ENCODE results near the gene CCDC149.

DNA sequence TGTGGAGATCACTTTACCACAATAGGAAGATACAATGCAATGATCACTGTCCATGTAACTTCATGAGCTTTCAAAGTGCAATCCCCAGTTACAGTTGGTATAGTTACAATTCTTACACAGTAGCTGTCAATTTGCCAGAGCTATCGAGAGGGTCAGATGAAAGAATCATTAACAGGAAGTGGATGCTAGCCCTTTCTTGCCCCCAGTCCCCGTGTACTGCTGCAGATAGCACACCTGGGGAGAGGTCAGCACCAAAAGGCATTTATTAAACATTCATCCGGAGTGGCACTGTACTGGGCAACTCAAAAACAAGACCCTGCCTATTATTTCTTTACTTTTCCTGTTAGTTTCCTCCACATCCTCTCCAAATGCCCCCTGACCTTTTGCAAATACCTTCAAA, 69.7 kb downstream of the CCDC149 start:
- TF ChIP-seq EZH2 (IDR thresholded peaks at IDR 0.05; ENCODE audit: borderline replicate concordance) (no peak), EZH2phosphoT487 (IDR thresholded peaks at IDR 0.05; ENCODE audit: low read depth, severe bottlenecking, unreplicated experiment) (no peak)
- TF ChIP-seq, protein P1, sequence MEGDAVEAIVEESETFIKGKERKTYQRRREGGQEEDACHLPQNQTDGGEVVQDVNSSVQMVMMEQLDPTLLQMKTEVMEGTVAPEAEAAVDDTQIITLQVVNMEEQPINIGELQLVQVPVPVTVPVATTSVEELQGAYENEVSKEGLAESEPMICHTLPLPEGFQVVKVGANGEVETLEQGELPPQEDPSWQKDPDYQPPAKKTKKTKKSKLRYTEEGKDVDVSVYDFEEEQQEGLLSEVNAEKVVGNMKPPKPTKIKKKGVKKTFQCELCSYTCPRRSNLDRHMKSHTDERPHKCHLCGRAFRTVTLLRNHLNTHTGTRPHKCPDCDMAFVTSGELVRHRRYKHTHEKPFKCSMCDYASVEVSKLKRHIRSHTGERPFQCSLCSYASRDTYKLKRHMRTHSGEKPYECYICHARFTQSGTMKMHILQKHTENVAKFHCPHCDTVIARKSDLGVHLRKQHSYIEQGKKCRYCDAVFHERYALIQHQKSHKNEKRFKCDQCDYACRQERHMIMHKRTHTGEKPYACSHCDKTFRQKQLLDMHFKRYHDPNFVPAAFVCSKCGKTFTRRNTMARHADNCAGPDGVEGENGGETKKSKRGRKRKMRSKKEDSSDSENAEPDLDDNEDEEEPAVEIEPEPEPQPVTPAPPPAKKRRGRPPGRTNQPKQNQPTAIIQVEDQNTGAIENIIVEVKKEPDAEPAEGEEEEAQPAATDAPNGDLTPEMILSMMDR (IDR thresholded peaks at IDR 0.05; ENCODE audit: poor library complexity): no peak
